ENCODE results near the gene C2orf92. TPM values are rescaled to one million over a fixed set of nuclear protein-coding genes. Genes with fewer than 3 reads are reported as not detected.
"Not testable (repeated sequence)": the region's sequence is repeated elsewhere in the genome, so short reads cannot be mapped to it uniquely, and the experiment has no call there.

C2orf92 gene
- 0.86 and 8.6 TPM in 2 replicates for total RNA-seq (2014; rRNA removed; shearing (Covaris generic))

- no peak for DNase-seq (ENCODE audit: low spot score)
Observed at GRCh38 chr2:97669448-97669847, at the start of gene C2orf92. TSS of gene C2orf92 (plus strand) at chr2:97669713. CDS start at chr2:97669789, 76 bp downstream.

GRCh38 chr2:97620492-97620891, 49.0 kb upstream of the C2orf92 start:
- not testable (repeated sequence) for DNase-seq (ENCODE audit: low spot score)

- not testable (repeated sequence) for DNase-seq (ENCODE audit: low spot score)
Observed at GRCh38 chr2:97622976-97623375, 46.5 kb upstream of the C2orf92 start.

- not testable (repeated sequence) for DNase-seq (ENCODE audit: low spot score)
Observed at GRCh38 chr2:97625354-97626048, 44.0 kb upstream of the C2orf92 start.

GRCh38 chr2:97626049-97626430, 43.5 kb upstream of the C2orf92 start:
- DNase-seq (ENCODE audit: low spot score) = not testable (repeated sequence)

GRCh38 chr2:97644023-97644717, 25.3 kb upstream of the C2orf92 start:
- DNase-seq (ENCODE audit: low spot score) = no peak

- no peak for DNase-seq (ENCODE audit: low spot score)
Observed at GRCh38 chr2:97645112-97645694, 24.3 kb upstream of the C2orf92 start.

GRCh38 chr2:97645695-97646629, 23.6 kb upstream of the C2orf92 start, which contains the start of gene COX5B:
TSS of gene COX5B (plus strand) at chr2:97646062. CDS start at chr2:97646087, 25 bp downstream.
- DNase-seq (ENCODE audit: low spot score) = peak; percentile 99

GRCh38 chr2:97646977-97647376, 22.5 kb upstream of the C2orf92 start:
- DNase-seq (ENCODE audit: low spot score) = no peak

GRCh38 chr2:97651114-97651513, 18.4 kb upstream of the C2orf92 start:
- DNase-seq (ENCODE audit: low spot score) = no peak

GRCh38 chr2:97653473-97653872, 16.0 kb upstream of the C2orf92 start:
- no peak for DNase-seq (ENCODE audit: low spot score)

- DNase-seq (ENCODE audit: low spot score) = no peak
Observed at GRCh38 chr2:97653874-97654273, 15.6 kb upstream of the C2orf92 start.

- DNase-seq (ENCODE audit: low spot score) = no peak
Observed at GRCh38 chr2:97654309-97654708, 15.2 kb upstream of the C2orf92 start.

GRCh38 chr2:97654791-97655190, 14.7 kb upstream of the C2orf92 start:
- no peak for DNase-seq (ENCODE audit: low spot score)

GRCh38 chr2:97656129-97656755, 13.3 kb upstream of the C2orf92 start:
- DNase-seq (ENCODE audit: low spot score) = no peak

GRCh38 chr2:97656905-97657587, 12.5 kb upstream of the C2orf92 start:
- no peak for DNase-seq (ENCODE audit: low spot score)

GRCh38 chr2:97657986-97658690, 11.4 kb upstream of the C2orf92 start:
- no peak for DNase-seq (ENCODE audit: low spot score)

GRCh38 chr2:97658691-97659157, 10.8 kb upstream of the C2orf92 start:
- DNase-seq (ENCODE audit: low spot score) = no peak

GRCh38 chr2:97659256-97660043, 10.1 kb upstream of the C2orf92 start:
- DNase-seq (ENCODE audit: low spot score) = no peak
